Endodermal cell (in vitro differentiated cells): ENCODE results near the gene FMNL2. TPM values are rescaled to one million over a fixed set of nuclear protein-coding genes. Genes with fewer than 3 reads are reported as not detected.
A peak's percentile ranks its signal among the peaks of the same experiment; 100 is the strongest.

Experiments used
- DNase-seq: peaks from one replicate; pipeline ENCODE4 v3.0.0-alpha.2; 2017
- H3K27ac ChIP-seq: 2 replicates; pipeline ENCODE4 v1.5.1; 2013; ENCODE audit warnings: mild to moderate bottlenecking, low read depth, low read length, moderate library complexity
- H3K27me3 ChIP-seq: 2 replicates; pipeline ENCODE4 v1.6.1; 2013; ENCODE audit warnings: mild to moderate bottlenecking, low read length, moderate library complexity; ENCODE audit not compliant: insufficient read depth, control insufficient read depth, poor library complexity, severe bottlenecking
- H3K36me3 ChIP-seq: 2 replicates; pipeline ENCODE4 v1.7.0; 2013; ENCODE audit warnings: mild to moderate bottlenecking, low read length, moderate library complexity; ENCODE audit not compliant: control insufficient read depth, insufficient read depth
- H3K4me1 ChIP-seq: one replicate; pipeline ENCODE4 v1.7.0; 2013; ENCODE audit warnings: low read length; ENCODE audit not compliant: control insufficient read depth, insufficient read depth
- H3K4me3 ChIP-seq: 2 replicates; pipeline ENCODE4 v1.5.1; 2013; ENCODE audit warnings: mild to moderate bottlenecking, low read length, moderate library complexity
- H3K9ac ChIP-seq: 2 replicates; pipeline ENCODE4 v1.6.1; 2013; ENCODE audit warnings: mild to moderate bottlenecking, low read length, moderate library complexity; ENCODE audit not compliant: poor library complexity, severe bottlenecking; ENCODE audit errors: extremely low read depth
- H3K9me3 ChIP-seq: 2 replicates; pipeline ENCODE4 v1.6.1; 2013; ENCODE audit warnings: mild to moderate bottlenecking, low read length, moderate library complexity; ENCODE audit not compliant: control insufficient read depth
- H3K27ac Mint-ChIP-seq: 2 replicates; pipeline ENCODE4 v1.8.0; 2020; ENCODE audit warnings: mixed read lengths
- H3K27me3 Mint-ChIP-seq: 2 replicates; pipeline ENCODE4 v1.8.0; 2021; ENCODE audit warnings: mild to moderate bottlenecking, mixed read lengths; ENCODE audit not compliant: insufficient read depth
- H3K36me3 Mint-ChIP-seq: 2 replicates; pipeline ENCODE4 v1.8.0; 2020; ENCODE audit warnings: low read depth, mixed read lengths
- H3K4me1 Mint-ChIP-seq: 2 replicates; pipeline ENCODE4 v1.8.0; 2020; ENCODE audit warnings: mixed read lengths
- H3K4me3 Mint-ChIP-seq: 2 replicates; pipeline ENCODE4 v1.8.0; 2020; ENCODE audit warnings: mild to moderate bottlenecking, moderate library complexity, mixed read lengths
- H3K9me3 Mint-ChIP-seq: 2 replicates; pipeline ENCODE4 v1.8.0; 2020; ENCODE audit warnings: mild to moderate bottlenecking, mixed read lengths
- CTCF ChIP-seq: fragments of 200-600 bp; sonication (generic); conservative IDR thresholded peaks from 2 replicates; pipeline ENCODE4 v1.5.0; 2021; ENCODE audit warnings: antibody characterized with exemption, mild to moderate bottlenecking
- WGBS, 2 experiments: methylation state at CpG; one replicate each; pipeline versions ENCODE4 v1.1.5 to v1.1.7; 2013; ENCODE audit warnings: missing lambda C conversion rate in 2 of 2, mixed read lengths in 1 of 2; ENCODE audit not compliant: insufficient coverage in 1 of 2, insufficient read length in 1 of 2; 5-methylcytosine and 5-hydroxymethylcytosine counted together
- total RNA-seq, 2 donors: library from RNA; stranded (reverse); fragmentation: NEBNext Ultra II Directional in 1 of 2; extraction: Animal tissue kit (Norgen Biotek cat#: 25700) in 1 of 2; gene quantifications; 2 replicates in 1 of 2; 3 replicates in 1 of 2; pipeline ENCODE4 v1.2.1, GENCODE V29; 2021

Gene FMNL2
- total RNA-seq, 2 donors from 2014 or later = 49.4 to 51.8 TPM

GRCh38 chr2:152440460-152440859 lies 105.5 kb downstream of the FMNL2 start:
- peaks cover 33% of the 10 kb centered on the region for H3K4me1 Mint-ChIP-seq
- no peak for TF ChIP-seq CTCF

GRCh38 chr2:152441961-152442360 lies 107.0 kb downstream of the FMNL2 start:
- 85 to 87% methylated on average over 5 to 7 of the region's 7 CpGs for WGBS, 2 experiments
- H3K4me1 Mint-ChIP-seq = peaks cover 39% of the 10 kb centered on the region

More at GRCh38 chr2:152440460-152440859, 105.5 kb downstream of the FMNL2 start:
- Mint-ChIP-seq H3K9me3 (no peaks in the 10 kb centered on the region), H3K36me3 (no peaks in the 10 kb centered on the region), H3K27me3 (peaks cover 3% of the 10 kb centered on the region), H3K4me3 (no peak overlapping the region), H3K27ac (no peak overlapping the region)
- no peak for DNase-seq
- Histone ChIP-seq H3K9me3 (no peaks in the 10 kb centered on the region), H3K27ac (no peak overlapping the region), H3K9ac (no peak overlapping the region), H3K4me3 (no peak overlapping the region), H3K27me3 (no peaks in the 10 kb centered on the region), H3K36me3 (no peaks in the 10 kb centered on the region), H3K4me1 (peaks cover 6% of the 10 kb centered on the region)
- 92 to 100% methylated on average over 1 to 3 of the region's 3 CpGs for WGBS, 2 experiments

GRCh38 chr2:152443771-152444170 lies 108.8 kb downstream of the FMNL2 start:
- TF ChIP-seq CTCF = no peak
- Mint-ChIP-seq H3K27ac (no peak overlapping the region), H3K9me3 (no peaks in the 10 kb centered on the region), H3K27me3 (no peaks in the 10 kb centered on the region), H3K4me1 (peaks cover 38% of the 10 kb centered on the region), H3K4me3 (no peak overlapping the region), H3K36me3 (no peaks in the 10 kb centered on the region)
- no peak overlapping the region for H3K9ac ChIP-seq
- no peaks in the 10 kb centered on the region for H3K36me3 ChIP-seq
- peaks cover 7% of the 10 kb centered on the region for H3K4me1 ChIP-seq
- 94% methylated on average over 6 of the region's 6 CpGs for WGBS, 2 experiments
- H3K9me3 ChIP-seq = no peaks in the 10 kb centered on the region
- no peak for DNase-seq
- no peak overlapping the region for H3K4me3 ChIP-seq
- no peaks in the 10 kb centered on the region for H3K27me3 ChIP-seq
- no peak overlapping the region for H3K27ac ChIP-seq

More at GRCh38 chr2:152441961-152442360, 107.0 kb downstream of the FMNL2 start:
- no peak for DNase-seq
- Histone ChIP-seq H3K27ac (no peak overlapping the region), H3K4me3 (no peak overlapping the region), H3K27me3 (no peaks in the 10 kb centered on the region), H3K4me1 (peaks cover 6% of the 10 kb centered on the region), H3K9me3 (no peaks in the 10 kb centered on the region), H3K36me3 (no peaks in the 10 kb centered on the region), H3K9ac (no peak overlapping the region)
- peak overlapping the region; percentile 31 for H3K27ac Mint-ChIP-seq
- H3K9me3 Mint-ChIP-seq = no peaks in the 10 kb centered on the region
- H3K27me3 Mint-ChIP-seq = no peaks in the 10 kb centered on the region
- H3K36me3 Mint-ChIP-seq = no peaks in the 10 kb centered on the region
- TF ChIP-seq CTCF = peak; percentile 66
- no peak overlapping the region for H3K4me3 Mint-ChIP-seq
